Measurements from ENCODE around the gene CDC42EP1. TPM values are rescaled to one million over a fixed set of nuclear protein-coding genes. Genes with fewer than 3 reads are reported as not detected.

The CDC42EP1 gene
- total and polyA plus RNA-seq, 8 donors, result 30.8 to 84.3 (median 49.8) TPM

GRCh38 chr22:37515901-37516300 is 44.4 kb upstream of the CDC42EP1 start:
- Histone ChIP-seq H3K9me3 (no peaks in the 10 kb centered on the region), H3K27me3 (peaks cover 7 to 36% of the 10 kb centered on the region in 2 donors), H3K27ac (no peak overlapping the region), H3K4me1 (peaks cover 4 to 25% of the 10 kb centered on the region in 2 donors), H3K4me3 (no peak overlapping the region), H3K36me3 (no peaks in the 10 kb centered on the region)
- DNase-seq (peak in 1 of 4 donors; percentile 77), ATAC-seq (no peak)
- intact Hi-C loops (cut with DNase I), result no loop called here
- TF ChIP-seq, protein P1, sequence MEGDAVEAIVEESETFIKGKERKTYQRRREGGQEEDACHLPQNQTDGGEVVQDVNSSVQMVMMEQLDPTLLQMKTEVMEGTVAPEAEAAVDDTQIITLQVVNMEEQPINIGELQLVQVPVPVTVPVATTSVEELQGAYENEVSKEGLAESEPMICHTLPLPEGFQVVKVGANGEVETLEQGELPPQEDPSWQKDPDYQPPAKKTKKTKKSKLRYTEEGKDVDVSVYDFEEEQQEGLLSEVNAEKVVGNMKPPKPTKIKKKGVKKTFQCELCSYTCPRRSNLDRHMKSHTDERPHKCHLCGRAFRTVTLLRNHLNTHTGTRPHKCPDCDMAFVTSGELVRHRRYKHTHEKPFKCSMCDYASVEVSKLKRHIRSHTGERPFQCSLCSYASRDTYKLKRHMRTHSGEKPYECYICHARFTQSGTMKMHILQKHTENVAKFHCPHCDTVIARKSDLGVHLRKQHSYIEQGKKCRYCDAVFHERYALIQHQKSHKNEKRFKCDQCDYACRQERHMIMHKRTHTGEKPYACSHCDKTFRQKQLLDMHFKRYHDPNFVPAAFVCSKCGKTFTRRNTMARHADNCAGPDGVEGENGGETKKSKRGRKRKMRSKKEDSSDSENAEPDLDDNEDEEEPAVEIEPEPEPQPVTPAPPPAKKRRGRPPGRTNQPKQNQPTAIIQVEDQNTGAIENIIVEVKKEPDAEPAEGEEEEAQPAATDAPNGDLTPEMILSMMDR (IDR thresholded peaks at IDR 0.05), result no peak

DNA sequence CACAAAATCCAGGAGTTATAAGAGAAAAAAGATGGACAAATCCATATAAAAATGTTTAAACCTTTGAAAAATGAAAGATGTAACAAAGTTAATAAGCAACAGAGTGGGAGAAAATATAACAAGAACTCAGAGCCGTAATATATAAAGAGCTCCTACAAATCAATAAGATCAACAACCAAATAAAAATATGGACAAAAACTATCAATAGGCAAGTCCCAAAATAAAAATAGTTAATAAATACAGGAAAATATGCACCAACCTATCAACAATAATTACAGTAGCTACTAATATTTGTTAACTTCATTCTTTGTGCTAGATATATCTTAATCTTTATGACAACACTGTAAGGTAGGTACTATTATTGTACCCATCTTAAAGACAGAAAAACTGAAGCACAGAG is 43.8 kb upstream of the CDC42EP1 start:
- Histone ChIP-seq H3K27ac (no peak overlapping the region), H3K4me3 (no peak overlapping the region), H3K9me3 (no peaks in the 10 kb centered on the region), H3K36me3 (no peaks in the 10 kb centered on the region), H3K27me3 (peaks cover 7 to 41% of the 10 kb centered on the region in 2 donors), H3K4me1 (peaks cover 4 to 25% of the 10 kb centered on the region in 2 donors)
- DNase-seq (no peak), ATAC-seq (no peak)
- TF ChIP-seq, protein P1 (IDR thresholded peaks at IDR 0.05), result no peak
- intact Hi-C loops (cut with DNase I), result no loop called here

DNA sequence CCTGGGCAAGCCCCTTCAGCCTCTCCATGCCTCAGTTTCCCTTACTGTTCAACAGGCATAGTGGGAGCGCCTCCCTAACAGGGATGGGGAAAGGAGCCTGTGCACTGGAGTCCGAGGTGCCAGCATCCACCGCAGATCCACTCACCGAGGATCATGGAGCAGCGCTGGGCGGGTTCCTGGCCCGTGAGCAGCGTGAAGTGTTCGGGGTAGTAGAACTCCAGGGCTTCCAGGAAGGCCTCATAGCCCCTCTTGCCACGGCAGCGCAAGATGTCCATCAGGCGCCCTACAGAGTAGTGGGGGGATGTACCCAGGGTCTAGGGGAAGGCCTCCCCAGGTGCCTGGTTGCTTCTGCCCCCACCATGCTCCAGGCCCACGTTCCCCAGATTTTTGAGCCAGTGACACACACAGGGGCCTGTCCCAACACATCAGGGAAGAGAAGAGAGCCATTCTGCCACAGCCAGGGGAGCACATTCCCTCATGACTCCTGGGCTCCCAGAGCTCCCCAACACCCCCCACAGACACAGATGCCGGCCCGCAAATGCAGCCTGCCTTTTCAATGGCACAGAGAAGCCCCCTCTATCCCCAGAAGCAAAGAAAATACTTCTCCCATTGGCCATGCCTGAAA is 42.3 kb upstream of the CDC42EP1 start:
- intact Hi-C loops (cut with DNase I), result no loop called here
- Histone ChIP-seq H3K9me3 (no peaks in the 10 kb centered on the region), H3K4me1 (peaks cover 0 to 21% of the 10 kb centered on the region in 2 donors), H3K27ac (no peak overlapping the region), H3K27me3 (peaks cover 7 to 41% of the 10 kb centered on the region in 2 donors), H3K4me3 (peak overlapping the region in 1 of 2 donors; percentile 52), H3K36me3 (no peaks in the 10 kb centered on the region)
- DNase-seq, result peak in 1 of 4 donors; percentile 24
- ATAC-seq, result no peak
- TF ChIP-seq, protein P1 (IDR thresholded peaks at IDR 0.05), result no peak

DNA sequence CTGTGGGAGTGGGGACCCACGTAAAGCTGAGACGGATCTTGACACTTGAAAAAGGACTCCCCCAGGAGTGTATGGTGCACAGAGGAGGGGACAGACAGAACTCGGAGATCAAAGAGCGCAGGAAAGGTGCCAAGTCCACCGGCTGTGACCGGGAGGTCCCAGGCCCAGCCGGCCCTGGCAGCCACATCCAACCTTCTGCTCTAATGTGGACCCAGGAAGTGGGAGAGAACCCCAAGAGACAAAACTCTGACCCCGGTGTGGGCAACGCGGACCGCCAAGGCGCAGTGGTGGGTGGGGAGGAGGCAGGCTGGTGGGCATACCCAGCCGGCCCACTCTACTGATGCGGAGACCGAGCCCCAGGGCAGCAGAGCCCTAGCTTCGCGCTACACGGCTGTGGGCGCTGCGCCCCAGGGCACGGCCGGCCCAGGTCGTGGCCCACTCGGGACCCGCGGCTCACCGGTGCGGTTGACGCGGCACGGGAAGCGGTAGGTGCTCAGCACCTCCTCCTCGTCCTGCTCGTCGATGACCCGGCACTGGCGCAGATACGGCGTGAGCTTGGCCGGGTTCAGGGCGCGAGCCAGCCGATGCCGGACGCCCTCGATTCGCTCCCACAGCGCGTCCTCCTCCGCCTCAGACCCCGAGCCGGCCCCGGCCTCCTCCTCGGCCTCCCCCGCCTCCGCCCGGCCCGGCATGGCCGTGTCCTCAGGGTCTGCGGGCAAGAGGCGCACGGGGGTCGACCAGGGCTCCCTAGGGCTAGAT is 41.6 kb upstream of the CDC42EP1 start:
- Histone ChIP-seq H3K4me1 (peaks cover 0 to 21% of the 10 kb centered on the region in 2 donors), H3K9me3 (no peaks in the 10 kb centered on the region), H3K36me3 (no peaks in the 10 kb centered on the region), H3K4me3 (peak overlapping the region; percentile 48 to 52), H3K27ac (peak overlapping the region in 1 of 2 donors; percentile 71), H3K27me3 (peaks cover 7 to 42% of the 10 kb centered on the region in 2 donors)
- peak; percentile 46 for ATAC-seq
- TF ChIP-seq, protein P1 (IDR thresholded peaks at IDR 0.05), result no peak
- intact Hi-C loops (cut with DNase I), result no loop called here
- peak in 1 of 4 donors; percentile 80 for DNase-seq

All from left lung (tissue), 10 donors.